Femur (tissue), 1 donor: ENCODE results near the gene EGFL7.

ENCODE experiments used
- DNase-seq: peaks from one replicate; pipeline ENCODE4 v3.0.0-alpha.2; 2017

The EGFL7 gene

GRCh38 chr9:136661641-136662325, 933 bp upstream of the EGFL7 start:
- no peak for DNase-seq

- DNase-seq, result no peak
Measured at GRCh38 chr9:136662326-136662655, 425 bp upstream of the EGFL7 start.

- no peak for DNase-seq
Measured at GRCh38 chr9:136664000-136664915, 1.5 kb downstream of the EGFL7 start.

- DNase-seq, result no peak
Measured at GRCh38 chr9:136665111-136665703, 2.5 kb downstream of the EGFL7 start.

- no peak for DNase-seq
Measured at GRCh38 chr9:136665704-136666371, 3.1 kb downstream of the EGFL7 start.

GRCh38 chr9:136666372-136667213, 3.9 kb downstream of the EGFL7 start:
- no peak for DNase-seq

GRCh38 chr9:136667214-136667939, 4.7 kb downstream of the EGFL7 start:
- DNase-seq, result no peak

GRCh38 chr9:136667940-136668760, 5.4 kb downstream of the EGFL7 start:
- DNase-seq, result no peak

- no peak for DNase-seq
Measured at GRCh38 chr9:136668983-136669790, 6.5 kb downstream of the EGFL7 start.

- no peak for DNase-seq
Measured at GRCh38 chr9:136669791-136670464, 7.2 kb downstream of the EGFL7 start.

- DNase-seq, result no peak
Measured at GRCh38 chr9:136670576-136671253, 8.0 kb downstream of the EGFL7 start.

- DNase-seq, result no peak
Measured at GRCh38 chr9:136671254-136671614, 8.5 kb downstream of the EGFL7 start.

GRCh38 chr9:136671646-136672430, 9.1 kb downstream of the EGFL7 start:
- DNase-seq, result no peak

- no peak for DNase-seq
Measured at GRCh38 chr9:136672431-136673087, 9.8 kb downstream of the EGFL7 start.

GRCh38 chr9:136673088-136673974, 10.6 kb downstream of the EGFL7 start:
- DNase-seq, result no peak
